ENCODE results near the gene SMOC2.

Gene SMOC2

GRCh38 chr6:168714547-168715260 is 273.7 kb downstream of the SMOC2 start:
- Histone ChIP-seq H3K27me3 (no peaks in the 10 kb centered on the region), H3K4me1 (no peaks in the 10 kb centered on the region), H3K9me3 (no peaks in the 10 kb centered on the region; the same call in 1 of the 2 replicates), H3K4me3 (ENCODE audit: low read depth, low read length) (no peak overlapping the region), H3K36me3 (no peaks in the 10 kb centered on the region)
- TF ChIP-seq, protein P1, sequence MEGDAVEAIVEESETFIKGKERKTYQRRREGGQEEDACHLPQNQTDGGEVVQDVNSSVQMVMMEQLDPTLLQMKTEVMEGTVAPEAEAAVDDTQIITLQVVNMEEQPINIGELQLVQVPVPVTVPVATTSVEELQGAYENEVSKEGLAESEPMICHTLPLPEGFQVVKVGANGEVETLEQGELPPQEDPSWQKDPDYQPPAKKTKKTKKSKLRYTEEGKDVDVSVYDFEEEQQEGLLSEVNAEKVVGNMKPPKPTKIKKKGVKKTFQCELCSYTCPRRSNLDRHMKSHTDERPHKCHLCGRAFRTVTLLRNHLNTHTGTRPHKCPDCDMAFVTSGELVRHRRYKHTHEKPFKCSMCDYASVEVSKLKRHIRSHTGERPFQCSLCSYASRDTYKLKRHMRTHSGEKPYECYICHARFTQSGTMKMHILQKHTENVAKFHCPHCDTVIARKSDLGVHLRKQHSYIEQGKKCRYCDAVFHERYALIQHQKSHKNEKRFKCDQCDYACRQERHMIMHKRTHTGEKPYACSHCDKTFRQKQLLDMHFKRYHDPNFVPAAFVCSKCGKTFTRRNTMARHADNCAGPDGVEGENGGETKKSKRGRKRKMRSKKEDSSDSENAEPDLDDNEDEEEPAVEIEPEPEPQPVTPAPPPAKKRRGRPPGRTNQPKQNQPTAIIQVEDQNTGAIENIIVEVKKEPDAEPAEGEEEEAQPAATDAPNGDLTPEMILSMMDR (IDR thresholded peaks at IDR 0.05; ENCODE audit: low read depth, low read length): no peak
- no peak for DNase-seq

- H3K36me3 ChIP-seq: no peaks in the 10 kb centered on the region
- H3K9me3 ChIP-seq: no peaks in the 10 kb centered on the region; the same call in 1 of the 2 replicates
- TF ChIP-seq, protein P1 (IDR thresholded peaks at IDR 0.05; ENCODE audit: low read depth, low read length): no peak
- no peak for DNase-seq
- H3K27me3 ChIP-seq: no peaks in the 10 kb centered on the region
- H3K4me3 ChIP-seq (ENCODE audit: low read depth, low read length): no peak overlapping the region
- no peaks in the 10 kb centered on the region for H3K4me1 ChIP-seq
These were observed 274.9 kb downstream of the SMOC2 start for GRCh38 chr6:168715643-168716481.

DNA sequence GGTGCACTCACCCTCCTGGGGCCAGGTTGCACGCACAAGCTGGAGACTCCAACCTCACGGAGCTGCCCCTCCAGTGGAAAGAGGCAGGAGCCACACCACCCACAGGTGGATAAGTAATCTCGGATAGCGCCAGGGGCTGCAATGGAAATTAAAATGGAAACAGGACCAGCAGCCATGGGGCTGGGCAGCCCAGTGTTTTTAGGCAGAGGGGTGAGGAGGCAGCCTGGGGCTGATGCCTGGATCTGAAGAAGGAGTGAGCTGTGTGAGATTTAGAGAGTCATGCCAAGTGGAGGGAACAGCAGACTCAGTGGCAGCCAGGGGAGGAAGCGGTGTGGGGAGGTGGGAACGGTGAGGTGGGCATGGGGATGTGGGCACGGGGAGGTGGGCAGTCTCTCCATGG is 275.6 kb downstream of the SMOC2 start:
- H3K27me3 ChIP-seq: no peaks in the 10 kb centered on the region
- no peaks in the 10 kb centered on the region; the same call in 1 of the 2 replicates for H3K9me3 ChIP-seq
- DNase-seq: no peak
- H3K4me3 ChIP-seq (ENCODE audit: low read depth, low read length): no peak overlapping the region
- TF ChIP-seq, protein P1 (IDR thresholded peaks at IDR 0.05; ENCODE audit: low read depth, low read length): no peak
- H3K4me1 ChIP-seq: no peaks in the 10 kb centered on the region
- H3K36me3 ChIP-seq: no peaks in the 10 kb centered on the region

- Histone ChIP-seq H3K4me1 (no peaks in the 10 kb centered on the region), H3K36me3 (no peaks in the 10 kb centered on the region), H3K4me3 (ENCODE audit: low read depth, low read length) (no peak overlapping the region), H3K27me3 (no peaks in the 10 kb centered on the region), H3K9me3 (no peaks in the 10 kb centered on the region; the same call in 1 of the 2 replicates)
- DNase-seq: no peak
- TF ChIP-seq, protein P1 (IDR thresholded peaks at IDR 0.05; ENCODE audit: low read depth, low read length): no peak
These were observed 276.5 kb downstream of the SMOC2 start for GRCh38 chr6:168717491-168717890.

All from BE2C (cell line).